Measurements from ENCODE around the gene MYOF.

The MYOF gene

DNA sequence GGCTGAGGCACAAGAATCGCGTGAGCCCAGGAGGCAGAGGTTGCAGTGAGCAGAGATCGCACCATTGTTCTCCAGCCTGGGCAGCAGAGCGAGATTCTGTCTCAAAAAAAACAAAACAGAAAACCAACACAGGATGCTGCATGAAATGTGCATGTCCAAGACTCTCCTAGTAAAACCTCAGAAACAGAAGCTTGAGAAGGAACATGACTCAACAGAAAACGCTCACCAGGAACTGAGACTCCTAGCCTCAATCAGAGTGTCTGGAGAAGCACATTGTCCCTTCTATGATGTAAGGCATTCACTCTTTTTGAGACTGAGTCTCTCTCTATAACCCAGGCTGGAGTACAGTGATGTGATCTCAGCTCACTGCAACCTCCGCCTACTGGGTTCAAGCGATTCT, 168.3 kb downstream of the MYOF start:
- Mint-ChIP-seq H3K27me3 (ENCODE audit: low read depth, poor library complexity) (peaks cover 13% of the 10 kb centered on the region), H3K4me1 (no peaks in the 10 kb centered on the region), H3K27ac (no peak overlapping the region), H3K4me3 (no peak overlapping the region), H3K36me3 (ENCODE audit: low read depth) (peaks cover 33% of the 10 kb centered on the region), H3K9me3 (no peaks in the 10 kb centered on the region)
- DNase-seq: no peak
- TF ChIP-seq CTCF (IDR thresholded peaks at IDR 0.05): no peak

DNA sequence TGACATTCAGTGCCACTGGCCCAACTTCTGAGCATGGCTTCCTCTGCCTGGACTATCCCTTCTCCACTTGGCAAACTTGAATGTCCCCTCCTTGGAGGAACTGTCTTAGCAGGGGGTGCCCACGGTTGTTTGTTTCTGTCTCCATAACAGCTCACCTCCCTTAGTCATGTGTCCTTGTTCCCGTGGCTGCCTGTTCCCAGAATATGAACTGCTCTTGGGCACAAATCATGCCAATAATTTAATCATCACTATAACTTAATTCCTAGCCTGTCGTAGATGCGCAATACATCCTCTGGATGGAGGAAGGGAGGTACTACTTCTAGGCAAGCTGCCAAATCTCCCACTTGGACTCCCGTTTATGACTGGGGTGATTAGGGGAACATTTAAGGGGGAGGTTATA, 173.1 kb downstream of the MYOF start:
- Mint-ChIP-seq H3K4me1 (no peaks in the 10 kb centered on the region), H3K36me3 (ENCODE audit: low read depth) (peaks cover 42% of the 10 kb centered on the region), H3K27ac (peak overlapping the region; percentile 17), H3K4me3 (no peak overlapping the region), H3K27me3 (ENCODE audit: low read depth, poor library complexity) (peaks cover 5% of the 10 kb centered on the region), H3K9me3 (no peaks in the 10 kb centered on the region)
- DNase-seq: no peak
- no peak for TF ChIP-seq CTCF (IDR thresholded peaks at IDR 0.05)

DNA sequence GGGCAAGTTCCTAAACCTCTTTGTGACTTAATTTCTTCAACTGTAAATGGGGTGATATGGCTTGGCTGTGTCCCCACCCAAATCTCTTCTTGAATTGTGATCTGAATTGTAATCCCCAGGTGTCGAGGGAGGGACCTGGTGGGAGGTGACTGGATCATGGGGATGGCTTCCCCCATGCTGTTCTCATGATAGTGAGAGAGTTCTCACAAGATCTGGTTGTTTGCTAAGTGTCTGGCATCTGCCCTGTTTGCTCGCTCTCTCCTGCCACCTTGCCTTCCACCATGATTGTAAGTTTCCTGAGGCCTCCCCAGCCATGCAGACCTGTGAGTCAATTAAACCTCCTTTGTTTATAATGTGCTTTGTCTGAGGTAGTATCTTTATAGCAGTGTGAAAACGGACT, 177.0 kb downstream of the MYOF start:
- H3K36me3 Mint-ChIP-seq (ENCODE audit: low read depth): peaks cover 23% of the 10 kb centered on the region
- H3K9me3 Mint-ChIP-seq: no peaks in the 10 kb centered on the region
- no peak overlapping the region for H3K27ac Mint-ChIP-seq

DNA sequence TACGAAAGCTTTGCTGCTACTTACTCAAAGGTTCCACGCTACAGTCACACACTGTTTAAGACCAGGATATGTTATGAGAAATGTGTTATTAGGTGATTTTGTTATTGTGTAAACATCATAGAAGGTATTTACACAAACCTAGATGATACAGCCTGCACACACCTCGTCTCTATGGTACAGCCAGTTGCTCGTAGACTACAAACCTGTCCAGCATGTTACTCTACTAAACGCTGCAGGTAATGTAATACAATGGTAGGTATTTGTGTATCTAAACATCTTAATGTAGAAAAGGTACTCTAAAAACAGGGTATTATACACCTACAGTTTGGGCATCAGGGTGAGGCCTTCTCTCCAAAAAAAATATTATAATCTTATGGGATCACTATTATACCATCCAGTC, 181.2 kb downstream of the MYOF start:
- Mint-ChIP-seq H3K4me1 (peaks cover 25% of the 10 kb centered on the region), H3K36me3 (ENCODE audit: low read depth) (peaks cover 5% of the 10 kb centered on the region), H3K27me3 (ENCODE audit: low read depth, poor library complexity) (peaks cover 8% of the 10 kb centered on the region), H3K9me3 (no peaks in the 10 kb centered on the region), H3K4me3 (no peak overlapping the region), H3K27ac (no peak overlapping the region)
- no peak for TF ChIP-seq CTCF (IDR thresholded peaks at IDR 0.05)
- no peak for DNase-seq

More for the DNA sequence above, 177.0 kb downstream of the MYOF start:
- peaks cover 13% of the 10 kb centered on the region for H3K4me1 Mint-ChIP-seq
- DNase-seq: no peak
- no peak overlapping the region for H3K4me3 Mint-ChIP-seq
- H3K27me3 Mint-ChIP-seq (ENCODE audit: low read depth, poor library complexity): peaks cover 10% of the 10 kb centered on the region
- no peak for TF ChIP-seq CTCF (IDR thresholded peaks at IDR 0.05)

GRCh38 chr10:93300288-93300917, 181.7 kb downstream of the MYOF start:
- H3K27me3 Mint-ChIP-seq (ENCODE audit: low read depth, poor library complexity): peaks cover 8% of the 10 kb centered on the region
- DNase-seq: no peak
- H3K4me1 Mint-ChIP-seq: peaks cover 25% of the 10 kb centered on the region
- no peaks in the 10 kb centered on the region for H3K9me3 Mint-ChIP-seq
- no peak overlapping the region for H3K4me3 Mint-ChIP-seq
- no peak for TF ChIP-seq CTCF (IDR thresholded peaks at IDR 0.05)
- H3K27ac Mint-ChIP-seq: no peak overlapping the region
- H3K36me3 Mint-ChIP-seq (ENCODE audit: low read depth): peaks cover 4% of the 10 kb centered on the region

DNA sequence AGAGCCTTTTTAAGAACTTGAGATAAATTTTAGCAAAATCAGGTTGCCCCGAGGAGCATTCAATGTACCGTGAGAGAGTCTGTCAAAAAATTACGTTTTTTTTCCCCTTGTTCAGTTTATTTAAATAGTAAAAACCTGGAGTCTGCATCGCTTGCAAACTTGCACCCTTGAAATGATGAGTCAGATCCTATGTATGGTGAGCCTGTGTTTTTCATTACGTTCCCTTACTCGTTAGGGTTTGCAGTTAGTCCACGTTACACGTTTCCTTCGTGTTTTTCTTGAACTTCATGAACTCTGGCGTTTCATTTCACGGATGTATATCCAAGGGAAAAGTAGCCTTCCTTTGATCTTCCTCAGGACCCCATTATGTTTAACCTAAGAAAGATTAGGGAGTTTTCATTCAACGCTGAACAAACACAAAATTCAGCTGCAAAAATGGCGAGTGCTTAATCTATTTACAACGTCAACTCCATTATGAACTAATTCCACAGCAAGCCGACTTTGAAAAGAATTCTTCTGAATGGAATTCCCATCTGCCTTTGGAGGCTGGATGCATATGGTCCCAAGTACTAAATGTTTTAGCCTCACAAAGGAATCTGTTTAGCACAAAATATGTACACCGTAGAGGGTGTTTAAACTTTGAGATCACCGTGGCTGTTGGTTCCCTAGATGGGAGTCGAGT, 182.4 kb downstream of the MYOF start:
- DNase-seq: no peak
- Mint-ChIP-seq H3K27me3 (ENCODE audit: low read depth, poor library complexity) (peaks cover 10% of the 10 kb centered on the region), H3K4me3 (no peak overlapping the region), H3K36me3 (ENCODE audit: low read depth) (no peaks in the 10 kb centered on the region), H3K4me1 (peaks cover 25% of the 10 kb centered on the region), H3K27ac (peak overlapping the region; percentile 17), H3K9me3 (no peaks in the 10 kb centered on the region)
- TF ChIP-seq CTCF (IDR thresholded peaks at IDR 0.05): no peak
